ENCODE results near the gene UBAC1. TPM values are rescaled to one million over a fixed set of nuclear protein-coding genes. Genes with fewer than 3 reads are reported as not detected.

Gene UBAC1
- total RNA-seq, 2 donors from 2014 or later, result 54.9 to 66.5 TPM

- DNase-seq, result no peak
- no peaks in the 10 kb centered on the region for H3K9me3 ChIP-seq
- H3K27ac ChIP-seq, result no peak overlapping the region
- H3K4me3 ChIP-seq, result no peak overlapping the region
- no peaks in the 10 kb centered on the region for H3K27me3 ChIP-seq
- no peak overlapping the region for H3K9ac ChIP-seq (ENCODE audit: low read depth in 2 of 2, low read length in 2 of 2)
- TF ChIP-seq CTCF (IDR thresholded peaks at IDR 0.05), result no peak
- H3K36me3 ChIP-seq, result no peaks in the 10 kb centered on the region
- intact Hi-C loops (cut with DNase I), result no loop called here
- H3K4me1 ChIP-seq, result peaks cover 21% of the 10 kb centered on the region
Measured at GRCh38 chr9:135989157-135989556, 28.0 kb upstream of the UBAC1 start.

- Histone ChIP-seq H3K27ac (no peak overlapping the region), H3K4me1 (peaks cover 18% of the 10 kb centered on the region), H3K9ac (ENCODE audit: low read depth in 2 of 2, low read length in 2 of 2) (no peak overlapping the region), H3K9me3 (no peaks in the 10 kb centered on the region), H3K36me3 (no peaks in the 10 kb centered on the region), H3K27me3 (no peaks in the 10 kb centered on the region), H3K4me3 (no peak overlapping the region)
- TF ChIP-seq CTCF (IDR thresholded peaks at IDR 0.05), result no peak
- no peak for DNase-seq
- intact Hi-C loops (cut with DNase I), result no loop called here
Measured at GRCh38 chr9:135988493-135988892, 27.3 kb upstream of the UBAC1 start.

- Histone ChIP-seq H3K27me3 (no peaks in the 10 kb centered on the region), H3K4me1 (peaks cover 14% of the 10 kb centered on the region), H3K27ac (no peak overlapping the region), H3K4me3 (no peak overlapping the region), H3K9ac (ENCODE audit: low read depth in 2 of 2, low read length in 2 of 2) (no peak overlapping the region), H3K9me3 (no peaks in the 10 kb centered on the region), H3K36me3 (no peaks in the 10 kb centered on the region)
- no peak for TF ChIP-seq CTCF (IDR thresholded peaks at IDR 0.05)
- DNase-seq, result no peak
- intact Hi-C loops (cut with DNase I), result no loop called here
Measured at GRCh38 chr9:135987838-135988404, 26.7 kb upstream of the UBAC1 start.

GRCh38 chr9:135986605-135987004 lies 25.4 kb upstream of the UBAC1 start:
- no peak for DNase-seq

GRCh38 chr9:135985889-135986288 lies 24.7 kb upstream of the UBAC1 start:
- intact Hi-C loops (cut with DNase I), result no loop called here
- no peak for DNase-seq
- no peak overlapping the region for H3K4me3 ChIP-seq
- H3K9ac ChIP-seq (ENCODE audit: low read depth in 2 of 2, low read length in 2 of 2), result no peak overlapping the region
- peaks cover 3% of the 10 kb centered on the region for H3K4me1 ChIP-seq
- no peaks in the 10 kb centered on the region for H3K27me3 ChIP-seq
- H3K36me3 ChIP-seq, result no peaks in the 10 kb centered on the region
- no peak for TF ChIP-seq CTCF (IDR thresholded peaks at IDR 0.05)
- no peak overlapping the region for H3K27ac ChIP-seq
- no peaks in the 10 kb centered on the region for H3K9me3 ChIP-seq

More at GRCh38 chr9:135986605-135987004, 25.4 kb upstream of the UBAC1 start:
- H3K4me1 ChIP-seq, result peaks cover 3% of the 10 kb centered on the region
- intact Hi-C loops (cut with DNase I), result no loop called here
- no peak for TF ChIP-seq CTCF (IDR thresholded peaks at IDR 0.05)
- no peak overlapping the region for H3K4me3 ChIP-seq
- no peaks in the 10 kb centered on the region for H3K36me3 ChIP-seq
- H3K27ac ChIP-seq, result no peak overlapping the region
- no peaks in the 10 kb centered on the region for H3K27me3 ChIP-seq
- H3K9me3 ChIP-seq, result no peaks in the 10 kb centered on the region
- H3K9ac ChIP-seq (ENCODE audit: low read depth in 2 of 2, low read length in 2 of 2), result no peak overlapping the region

All from colonic mucosa (tissue), 4 donors.